GM20000 (cell line): ENCODE data around the gene LAMB1.

Experiments used
- DNase-seq: peaks from one replicate; pipeline ENCODE4 v3.0.0; 2012; ENCODE audit warnings: low spot score
- TF ChIP-seq, protein P1 (sequence below): IDR thresholded peaks from 2 replicates; pipeline ENCODE4 v1.5.1; 2012; ENCODE audit warnings: mild to moderate bottlenecking, control low read depth; ENCODE audit errors: extremely low read depth, missing control alignments

The LAMB1 gene

GRCh38 chr7:107982042-107982840 lies 20.7 kb downstream of the LAMB1 start:
- no peak for DNase-seq

GRCh38 chr7:107981466-107981865 lies 21.5 kb downstream of the LAMB1 start:
- TF ChIP-seq, protein P1, sequence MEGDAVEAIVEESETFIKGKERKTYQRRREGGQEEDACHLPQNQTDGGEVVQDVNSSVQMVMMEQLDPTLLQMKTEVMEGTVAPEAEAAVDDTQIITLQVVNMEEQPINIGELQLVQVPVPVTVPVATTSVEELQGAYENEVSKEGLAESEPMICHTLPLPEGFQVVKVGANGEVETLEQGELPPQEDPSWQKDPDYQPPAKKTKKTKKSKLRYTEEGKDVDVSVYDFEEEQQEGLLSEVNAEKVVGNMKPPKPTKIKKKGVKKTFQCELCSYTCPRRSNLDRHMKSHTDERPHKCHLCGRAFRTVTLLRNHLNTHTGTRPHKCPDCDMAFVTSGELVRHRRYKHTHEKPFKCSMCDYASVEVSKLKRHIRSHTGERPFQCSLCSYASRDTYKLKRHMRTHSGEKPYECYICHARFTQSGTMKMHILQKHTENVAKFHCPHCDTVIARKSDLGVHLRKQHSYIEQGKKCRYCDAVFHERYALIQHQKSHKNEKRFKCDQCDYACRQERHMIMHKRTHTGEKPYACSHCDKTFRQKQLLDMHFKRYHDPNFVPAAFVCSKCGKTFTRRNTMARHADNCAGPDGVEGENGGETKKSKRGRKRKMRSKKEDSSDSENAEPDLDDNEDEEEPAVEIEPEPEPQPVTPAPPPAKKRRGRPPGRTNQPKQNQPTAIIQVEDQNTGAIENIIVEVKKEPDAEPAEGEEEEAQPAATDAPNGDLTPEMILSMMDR: no peak
- DNase-seq: no peak

More at GRCh38 chr7:107982042-107982840, 20.7 kb downstream of the LAMB1 start:
- TF ChIP-seq, protein P1: no peak

DNA sequence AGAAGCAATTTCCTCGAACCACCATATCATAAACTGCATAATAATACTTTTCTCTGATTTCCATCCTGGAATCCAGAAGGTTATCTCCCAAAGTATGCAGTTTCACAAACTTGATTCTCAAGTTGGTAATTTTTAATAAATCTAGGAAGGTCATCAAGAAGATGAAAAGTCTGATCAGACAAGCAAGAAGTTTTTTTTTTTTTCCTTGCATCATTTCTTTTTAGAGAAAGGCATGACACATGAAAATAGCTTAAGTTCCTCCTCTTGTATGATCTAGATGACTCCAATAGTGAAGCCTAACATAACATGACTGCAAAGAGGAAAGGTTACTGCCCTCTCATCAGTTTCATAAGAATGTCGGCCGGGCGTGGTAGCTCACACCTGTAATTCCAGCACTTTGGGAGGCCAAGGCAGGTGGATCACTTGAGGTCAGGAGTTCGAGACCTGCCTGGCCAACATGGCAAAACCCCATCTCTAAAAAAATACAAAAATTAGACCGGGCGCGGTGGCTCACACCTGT lies 22.2 kb downstream of the LAMB1 start:
- no peak for DNase-seq
- TF ChIP-seq, protein P1: no peak

DNA sequence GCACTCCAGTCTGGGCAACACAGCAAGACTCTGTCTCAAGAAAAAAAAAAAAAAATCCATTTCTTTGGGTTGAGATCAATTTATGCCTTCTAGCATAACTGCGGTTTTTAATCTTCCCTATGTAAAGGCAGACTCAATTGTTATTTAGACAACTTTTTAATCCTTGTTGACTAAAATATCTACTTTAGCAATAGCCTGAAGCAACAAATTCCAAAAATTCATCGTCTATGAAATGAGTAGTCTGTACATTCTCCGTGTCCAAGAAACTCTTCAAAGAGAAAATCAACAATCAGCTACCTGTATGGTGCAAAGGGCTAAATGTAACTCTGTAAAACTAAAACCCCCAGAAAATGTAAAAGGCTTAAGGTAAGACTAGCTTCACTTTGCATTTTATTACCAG lies 22.8 kb downstream of the LAMB1 start:
- DNase-seq: no peak
- TF ChIP-seq, protein P1: no peak

GRCh38 chr7:107978815-107979408 lies 24.0 kb downstream of the LAMB1 start:
- TF ChIP-seq, protein P1: no peak
- no peak for DNase-seq

- no peak for DNase-seq
- TF ChIP-seq, protein P1: no peak
Observed at GRCh38 chr7:107977048-107977447, 25.9 kb downstream of the LAMB1 start.

DNA sequence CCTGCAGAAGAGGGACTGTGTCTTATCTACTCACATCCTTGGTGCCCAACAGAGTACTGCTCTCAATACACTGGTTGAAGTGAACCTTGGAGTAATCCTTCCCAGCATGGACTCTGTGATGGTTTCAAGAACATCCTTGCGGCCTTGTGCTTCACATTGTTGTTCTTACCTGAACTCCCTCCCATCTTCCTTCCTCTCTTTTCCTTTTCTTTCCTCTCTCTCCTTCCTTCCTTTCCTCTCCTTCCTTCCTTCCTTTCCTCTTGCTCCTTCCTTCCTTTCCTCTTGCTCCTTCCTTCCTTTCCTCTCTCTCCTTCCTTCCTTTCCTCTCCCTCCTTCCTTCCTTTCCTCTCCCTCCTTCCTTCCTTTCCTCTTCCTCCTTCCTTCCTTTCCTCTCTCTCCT lies 26.3 kb downstream of the LAMB1 start:
- DNase-seq: no peak
- TF ChIP-seq, protein P1: no peak
